Ectodermal cell (in vitro differentiated cells): ENCODE results near the gene ZC3H18. TPM values are rescaled to one million over a fixed set of nuclear protein-coding genes. Genes with fewer than 3 reads are reported as not detected.

Source experiments
- H3K27ac ChIP-seq: 2 replicates; pipeline ENCODE4 v1.7.0; 2013; ENCODE audit warnings: mild to moderate bottlenecking, low read depth, low read length; ENCODE audit not compliant: insufficient read depth, poor library complexity, severe bottlenecking
- H3K27me3 ChIP-seq: 2 replicates; pipeline ENCODE4 v1.7.0; 2013; ENCODE audit warnings: mild to moderate bottlenecking, low read length; ENCODE audit not compliant: insufficient read depth, control insufficient read depth, poor library complexity, severe bottlenecking
- H3K36me3 ChIP-seq: one replicate; pipeline ENCODE4 v1.7.0; 2013; ENCODE audit warnings: low read length; ENCODE audit not compliant: control insufficient read depth, insufficient read depth
- H3K4me1 ChIP-seq: one replicate; pipeline ENCODE4 v1.7.0; 2013; ENCODE audit warnings: low read length; ENCODE audit not compliant: control insufficient read depth, insufficient read depth
- H3K4me3 ChIP-seq: 2 replicates; pipeline ENCODE4 v1.7.0; 2013; ENCODE audit warnings: low read depth, low read length, control low read depth; ENCODE audit not compliant: insufficient read depth
- H3K9me3 ChIP-seq: 2 replicates; pipeline ENCODE4 v1.7.0; 2013; ENCODE audit warnings: mild to moderate bottlenecking, low read length, moderate library complexity; ENCODE audit not compliant: control insufficient read depth
- WGBS, 2 experiments: methylation state at CpG; one replicate each; pipeline ENCODE4 v1.1.7; 2013; ENCODE audit warnings: missing lambda C conversion rate in 2 of 2; 5-methylcytosine and 5-hydroxymethylcytosine counted together
- polyA plus RNA-seq, 4 experiments: library from polyadenylated mRNA; stranded (reverse); fragments of 50-300 nt; gene quantifications; one replicate each; pipeline ENCODE4 v1.2.3, GENCODE V29; 2013

Gene ZC3H18
- polyA plus RNA-seq (2013, experiment 1 of 4), result 85.5 TPM
- 76.7 TPM for polyA plus RNA-seq (2013, experiment 2 of 4)
- 70.6 TPM for polyA plus RNA-seq (2013, experiment 3 of 4)
- polyA plus RNA-seq (2013, experiment 4 of 4), result 77.3 TPM

GRCh38 chr16:88569985-88570690 lies at the start of gene ZC3H18:
Gene ZC3H18 (plus strand): TSS chr16:88570403. CDS start chr16:88577124, 6,721 bp downstream.
- Histone ChIP-seq H3K27me3 (no peaks in the 10 kb centered on the region), H3K27ac (peak within 1 kb of the TSS; percentile 69), H3K4me3 (peak within 1 kb of the TSS; percentile 84), H3K4me1 (peaks cover 10% of the 10 kb centered on the region), H3K36me3 (no peaks in the 10 kb centered on the region), H3K9me3 (no peaks in the 10 kb centered on the region)
- WGBS, 2 experiments, result 0% methylated on average over 90 of the region's 90 CpGs

GRCh38 chr16:88521674-88522073 lies 48.5 kb upstream of the ZC3H18 start:
- no peak overlapping the region for H3K27ac ChIP-seq
- peaks cover 1% of the 10 kb centered on the region for H3K4me1 ChIP-seq
- no peak overlapping the region for H3K4me3 ChIP-seq
- H3K36me3 ChIP-seq, result no peaks in the 10 kb centered on the region
- WGBS, 2 experiments, result 84 to 87% methylated on average over 9 of the region's 9 CpGs
- H3K9me3 ChIP-seq, result no peaks in the 10 kb centered on the region
- no peaks in the 10 kb centered on the region for H3K27me3 ChIP-seq

DNA sequence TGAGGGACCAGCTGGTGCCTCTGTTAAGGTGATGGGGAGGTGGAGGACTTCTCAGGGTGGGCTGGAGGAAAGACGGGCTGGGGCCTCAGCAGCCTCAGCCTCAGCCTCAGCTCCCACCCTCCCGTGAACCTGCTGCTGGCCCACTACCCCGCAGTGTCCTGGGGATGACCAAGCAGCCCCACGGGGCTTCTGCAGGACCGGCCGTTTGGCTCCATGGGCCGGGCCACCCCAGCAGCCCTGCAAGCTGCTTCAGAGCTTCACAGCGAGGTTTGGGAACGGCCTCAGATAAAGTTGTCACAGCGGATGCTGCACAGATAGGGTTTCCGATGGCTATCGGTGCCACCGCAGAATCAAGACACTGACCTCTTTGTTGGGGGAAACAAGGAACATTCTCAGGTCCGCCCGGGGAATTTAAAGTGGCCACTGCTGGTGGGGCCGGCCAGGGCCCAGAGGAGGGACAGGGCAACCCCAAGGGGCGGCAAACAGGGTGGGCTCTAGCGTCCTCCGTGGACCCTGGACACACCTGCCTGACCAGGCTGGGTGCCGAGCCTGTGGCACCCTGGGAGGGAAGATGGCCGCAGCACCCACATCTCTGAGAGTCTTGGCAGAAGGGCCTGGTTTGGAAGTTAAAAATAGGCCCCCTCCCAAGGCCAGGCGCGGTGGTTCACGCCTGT lies 47.8 kb upstream of the ZC3H18 start:
- Histone ChIP-seq H3K27me3 (no peaks in the 10 kb centered on the region), H3K4me3 (no peak overlapping the region), H3K27ac (no peak overlapping the region), H3K36me3 (no peaks in the 10 kb centered on the region), H3K9me3 (no peaks in the 10 kb centered on the region), H3K4me1 (no peaks in the 10 kb centered on the region)
- 88% methylated on average over 24 of the region's 24 CpGs for WGBS, 2 experiments

- Histone ChIP-seq H3K9me3 (no peaks in the 10 kb centered on the region), H3K27ac (no peak overlapping the region), H3K36me3 (no peaks in the 10 kb centered on the region), H3K4me3 (no peak overlapping the region), H3K4me1 (no peaks in the 10 kb centered on the region), H3K27me3 (no peaks in the 10 kb centered on the region)
- 91 to 92% methylated on average over 46 to 47 of the region's 47 CpGs for WGBS, 2 experiments
These were observed 46.7 kb upstream of the ZC3H18 start for GRCh38 chr16:88523309-88524161.

DNA sequence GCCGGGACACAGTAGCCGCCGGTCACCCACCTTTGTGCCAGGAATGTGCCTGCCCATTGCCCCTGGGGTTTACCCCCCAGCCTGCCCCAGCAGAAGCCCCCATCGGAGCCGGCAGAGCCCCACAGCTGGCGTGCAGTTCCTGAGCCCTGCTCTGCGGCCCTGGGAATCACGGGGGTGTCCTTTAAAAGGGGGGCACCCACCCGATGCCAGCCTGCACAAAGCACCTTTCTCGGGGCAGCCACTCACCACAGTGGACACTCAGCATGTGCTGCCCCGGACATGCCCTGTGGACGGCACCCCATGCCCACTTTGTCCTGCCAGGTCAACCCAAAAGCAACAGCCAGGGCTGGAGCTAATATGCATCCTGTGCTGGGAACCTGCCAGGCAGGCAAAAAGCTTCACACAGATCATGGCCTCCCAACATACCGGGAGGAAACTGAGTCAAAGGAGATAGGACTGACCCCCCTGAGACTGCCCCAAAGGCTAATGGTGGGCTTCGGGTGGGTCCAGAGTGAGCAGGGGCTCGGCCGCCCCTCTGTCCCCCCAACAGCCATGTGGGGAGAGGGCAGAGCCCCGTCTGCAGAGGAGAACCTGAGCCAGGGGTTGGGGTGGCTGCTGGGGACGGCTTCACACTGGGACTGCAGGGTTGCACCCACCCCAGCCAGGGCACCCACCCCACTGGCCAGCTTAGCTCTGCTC lies 45.8 kb upstream of the ZC3H18 start:
- H3K36me3 ChIP-seq, result no peaks in the 10 kb centered on the region
- no peaks in the 10 kb centered on the region for H3K9me3 ChIP-seq
- no peak overlapping the region for H3K27ac ChIP-seq
- no peaks in the 10 kb centered on the region for H3K27me3 ChIP-seq
- no peak overlapping the region for H3K4me3 ChIP-seq
- 87 to 88% methylated on average over 18 of the region's 18 CpGs for WGBS, 2 experiments
- no peaks in the 10 kb centered on the region for H3K4me1 ChIP-seq

GRCh38 chr16:88524973-88525662 lies 45.1 kb upstream of the ZC3H18 start:
- H3K27me3 ChIP-seq, result no peaks in the 10 kb centered on the region
- H3K4me3 ChIP-seq, result no peak overlapping the region
- H3K27ac ChIP-seq, result no peak overlapping the region
- no peaks in the 10 kb centered on the region for H3K9me3 ChIP-seq
- H3K36me3 ChIP-seq, result no peaks in the 10 kb centered on the region
- 85 to 86% methylated on average over 18 of the region's 18 CpGs for WGBS, 2 experiments
- H3K4me1 ChIP-seq, result no peaks in the 10 kb centered on the region

GRCh38 chr16:88525663-88525990 lies 44.6 kb upstream of the ZC3H18 start:
- H3K27ac ChIP-seq, result no peak overlapping the region
- no peaks in the 10 kb centered on the region for H3K9me3 ChIP-seq
- H3K36me3 ChIP-seq, result no peaks in the 10 kb centered on the region
- no peaks in the 10 kb centered on the region for H3K4me1 ChIP-seq
- H3K4me3 ChIP-seq, result no peak overlapping the region
- 80 to 82% methylated on average over 17 of the region's 17 CpGs for WGBS, 2 experiments
- no peaks in the 10 kb centered on the region for H3K27me3 ChIP-seq

DNA sequence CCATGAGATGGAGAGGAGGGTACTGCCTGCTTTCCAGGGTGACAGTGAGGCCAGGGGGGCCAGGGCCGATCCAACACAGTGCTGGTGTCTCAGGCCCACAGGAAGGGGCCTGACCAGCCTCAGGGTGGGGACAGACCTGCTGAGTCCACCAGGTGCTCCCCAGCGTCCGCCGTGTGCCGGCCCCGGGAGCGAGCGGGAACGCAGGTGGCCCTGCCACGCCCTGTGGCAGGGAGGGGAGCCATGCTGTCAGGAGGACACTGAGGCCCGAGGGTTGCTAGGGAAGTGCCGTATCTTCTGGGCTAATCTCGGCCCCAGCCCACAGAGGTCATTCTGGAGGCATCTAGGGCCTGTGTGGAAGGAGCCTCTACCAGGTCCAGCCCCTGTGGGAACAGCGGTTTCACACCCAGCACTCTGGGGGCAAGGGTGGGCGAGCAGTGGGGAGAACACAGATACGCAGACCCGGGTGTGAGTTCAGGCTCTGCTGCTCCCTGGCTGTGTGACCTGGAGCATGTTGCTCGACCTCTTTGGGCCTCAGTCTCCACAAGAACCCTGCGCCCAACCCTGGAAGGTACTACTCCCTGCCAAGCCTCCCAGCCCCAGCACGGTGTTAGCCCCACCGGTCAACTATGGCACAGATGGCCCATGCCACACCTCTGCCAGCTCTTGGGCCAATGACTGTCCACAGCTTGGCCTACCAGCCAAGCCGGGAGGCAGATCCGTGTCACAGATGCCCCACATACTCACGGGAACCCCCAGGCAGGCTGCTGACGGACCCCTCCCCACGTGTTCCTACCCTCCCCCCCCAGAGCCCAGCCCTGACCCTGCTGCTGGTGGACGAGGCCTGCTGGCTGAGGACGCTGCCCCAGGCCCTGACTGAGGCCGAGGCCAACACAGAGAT lies 43.9 kb upstream of the ZC3H18 start:
- Histone ChIP-seq H3K27me3 (no peaks in the 10 kb centered on the region), H3K9me3 (no peaks in the 10 kb centered on the region), H3K27ac (no peak overlapping the region), H3K4me3 (no peak overlapping the region), H3K36me3 (no peaks in the 10 kb centered on the region), H3K4me1 (no peaks in the 10 kb centered on the region)
- WGBS, 2 experiments, result 86 to 88% methylated on average over 29 of the region's 29 CpGs

GRCh38 chr16:88526906-88527185 lies 43.4 kb upstream of the ZC3H18 start:
- no peaks in the 10 kb centered on the region for H3K4me1 ChIP-seq
- no peak overlapping the region for H3K4me3 ChIP-seq
- no peaks in the 10 kb centered on the region for H3K27me3 ChIP-seq
- H3K27ac ChIP-seq, result no peak overlapping the region
- H3K9me3 ChIP-seq, result no peaks in the 10 kb centered on the region
- 91 to 92% methylated on average over 9 of the region's 9 CpGs for WGBS, 2 experiments
- H3K36me3 ChIP-seq, result no peaks in the 10 kb centered on the region
